ENCODE data around the gene TMEM190.
"Not testable (repeated sequence)": the region's sequence is repeated elsewhere in the genome, so short reads cannot be mapped to it uniquely, and the experiment has no call there.

TMEM190 gene

DNA sequence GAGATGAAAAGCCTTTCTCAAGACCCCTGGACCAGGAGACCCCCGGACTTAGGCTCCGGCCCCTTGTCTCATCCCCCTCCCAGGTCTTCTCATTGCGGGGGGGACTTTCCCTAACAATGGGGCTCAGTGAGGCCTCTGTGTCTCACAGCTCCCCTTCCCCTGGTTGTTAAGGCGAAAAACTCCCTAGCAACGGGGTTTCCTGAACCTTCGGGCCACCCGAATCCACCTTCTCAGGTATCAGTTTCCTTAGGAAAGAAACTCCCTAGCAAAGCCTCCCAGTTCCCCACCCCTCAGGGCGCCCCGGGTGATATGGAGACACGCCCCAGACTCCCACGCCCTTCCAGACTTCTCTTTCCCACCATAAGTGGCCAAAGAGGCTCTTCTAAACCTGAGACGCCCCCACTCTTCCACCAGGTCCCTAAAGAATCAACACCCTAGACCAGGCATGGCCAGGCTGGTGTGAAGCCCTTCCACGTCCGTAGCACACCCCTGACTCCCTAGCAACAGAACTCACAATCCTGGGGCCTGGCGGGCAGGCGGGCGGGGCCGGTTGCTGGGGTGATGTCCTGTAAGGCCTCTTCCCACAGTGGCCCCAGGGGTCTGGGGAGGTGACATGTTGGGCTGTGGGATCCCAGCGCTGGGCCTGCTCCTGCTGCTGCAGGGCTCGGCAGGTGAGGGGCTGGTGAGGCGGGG lies at the start of gene TMEM190:
TSS of gene TMEM190 (plus strand) at position 586 of the 693 bp plus-strand sequence. CDS start at position 614, 28 bp downstream.
- no peak for DNase-seq

DNA sequence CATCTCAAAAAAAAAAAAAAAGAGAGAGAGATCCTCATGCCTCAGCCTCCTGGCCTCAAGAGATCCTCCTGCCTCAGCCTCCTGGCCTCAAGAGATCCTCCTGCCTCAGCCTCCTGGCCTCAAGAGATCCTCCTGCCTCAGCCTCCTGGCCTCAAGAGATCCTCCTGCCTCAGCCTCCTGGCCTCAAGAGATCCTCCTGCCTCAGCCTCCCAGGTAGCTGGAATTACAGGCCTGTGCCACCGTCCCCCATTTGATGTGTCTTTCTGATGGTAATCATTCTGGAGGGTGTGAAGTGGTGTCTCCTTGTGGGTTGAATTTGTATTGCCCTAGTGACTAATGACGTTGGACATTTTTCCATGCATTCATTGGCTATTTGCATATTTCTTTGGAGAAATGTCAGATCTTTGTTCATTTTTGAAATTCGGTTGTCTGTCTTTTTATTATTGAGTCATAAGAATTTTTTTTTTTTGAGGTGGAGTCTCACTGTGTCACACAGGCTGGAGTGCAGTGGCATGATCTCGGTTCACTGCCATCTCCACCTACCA lies 47.8 kb upstream of the TMEM190 start:
- not testable (repeated sequence) for DNase-seq

DNA sequence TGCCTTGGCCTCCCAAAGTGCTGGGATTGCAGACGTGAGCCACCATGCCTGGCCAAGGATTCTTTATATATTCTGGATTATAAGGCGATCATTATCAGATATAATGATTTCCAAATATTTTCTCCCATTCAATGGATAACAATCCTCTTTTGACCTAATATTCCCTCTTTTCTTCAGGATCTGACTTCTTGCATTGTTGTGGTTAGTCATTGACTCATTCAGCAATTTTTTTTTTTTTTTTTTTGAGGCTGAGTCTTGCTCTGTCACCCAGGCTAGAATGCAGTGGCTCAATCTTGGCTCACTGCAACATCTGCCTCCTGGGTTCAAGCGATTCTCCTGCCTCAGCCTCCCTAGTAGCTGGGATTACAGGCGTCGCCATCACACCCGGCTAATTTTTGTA lies 46.8 kb upstream of the TMEM190 start:
- not testable (repeated sequence) for DNase-seq

DNA sequence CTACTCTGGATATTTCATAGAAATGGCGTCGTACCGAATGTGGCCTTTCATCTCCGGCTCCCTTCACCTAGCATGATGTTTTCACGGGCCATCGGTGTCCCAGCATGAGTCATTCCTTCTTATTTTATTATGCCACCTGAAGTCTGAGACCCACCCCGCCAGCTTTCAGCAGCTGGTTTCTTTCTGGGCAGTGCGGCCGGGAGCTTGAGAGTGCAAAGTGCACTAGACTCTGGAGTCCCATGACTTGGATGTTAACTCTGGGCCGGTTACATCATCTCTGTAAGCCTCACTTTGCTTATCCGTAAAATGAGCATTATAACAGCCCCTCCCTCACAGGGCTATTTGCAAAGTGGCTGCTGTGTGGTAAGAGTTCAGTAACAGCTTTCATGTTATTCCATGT lies 42.8 kb upstream of the TMEM190 start:
- no peak for DNase-seq

DNA sequence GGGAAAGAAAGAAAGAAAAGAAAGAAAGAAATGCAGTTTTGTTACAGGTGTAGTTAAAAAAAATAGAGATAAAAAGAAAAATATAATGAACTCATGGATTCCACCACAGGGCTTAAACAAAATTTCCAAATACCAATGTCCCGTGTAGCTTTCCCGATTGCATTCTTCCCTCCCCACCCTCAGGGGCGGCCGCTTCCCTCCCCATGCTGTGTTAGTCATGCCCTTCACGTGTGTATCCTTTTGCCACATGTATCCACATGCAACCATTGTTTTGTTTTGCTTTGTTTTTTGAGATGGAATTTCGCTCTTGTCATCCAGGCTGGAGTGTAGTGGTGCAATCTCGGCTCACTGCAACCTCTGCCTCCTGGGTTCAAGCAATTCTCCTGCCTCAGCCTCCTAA lies 40.5 kb upstream of the TMEM190 start:
- DNase-seq, result no peak

DNA sequence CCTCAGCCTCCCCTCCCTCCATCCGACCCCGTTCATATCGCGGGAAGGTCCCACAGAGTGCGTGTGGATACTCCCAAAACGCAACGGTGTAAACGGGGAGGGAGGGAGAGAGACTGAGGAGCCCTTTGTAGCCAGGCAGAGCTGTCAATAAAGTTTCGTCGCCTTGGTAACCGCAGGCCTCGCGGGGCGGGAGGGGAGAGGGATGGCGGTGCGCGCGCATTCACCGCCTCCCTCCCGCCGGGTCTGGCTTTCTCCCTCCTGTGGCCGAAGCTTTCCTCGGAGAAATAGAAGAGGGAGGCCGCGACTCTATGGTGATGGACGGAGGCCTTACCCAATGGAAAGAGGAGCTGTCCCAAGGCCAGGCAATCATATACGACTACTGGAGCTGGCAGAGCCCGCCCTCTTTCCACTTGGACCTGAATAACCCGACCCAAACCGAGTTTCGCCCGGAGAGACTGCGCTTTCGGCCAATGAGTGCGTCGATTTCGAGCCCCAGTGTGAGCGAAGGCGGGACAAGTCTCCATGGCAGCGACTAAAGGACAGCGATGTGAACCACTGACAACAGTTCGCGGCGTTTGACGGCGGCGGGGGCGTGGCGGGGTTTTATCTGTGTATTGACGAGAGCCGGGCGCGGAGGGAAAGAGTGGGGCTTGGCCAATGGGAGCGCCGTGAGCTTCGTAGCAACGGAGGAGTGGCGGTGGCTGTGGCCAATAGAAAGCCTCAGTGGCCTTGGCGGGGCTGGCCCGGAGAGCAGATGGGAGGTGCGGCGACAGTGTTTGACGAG lies 37.3 kb upstream of the TMEM190 start, which contains the start of gene KMT5C:
TSS of gene KMT5C (plus strand) at position 772 of the 784 bp plus-strand sequence. CDS start 2,061 bp downstream, outside the sequence.
- peak; percentile 100 for DNase-seq

DNA sequence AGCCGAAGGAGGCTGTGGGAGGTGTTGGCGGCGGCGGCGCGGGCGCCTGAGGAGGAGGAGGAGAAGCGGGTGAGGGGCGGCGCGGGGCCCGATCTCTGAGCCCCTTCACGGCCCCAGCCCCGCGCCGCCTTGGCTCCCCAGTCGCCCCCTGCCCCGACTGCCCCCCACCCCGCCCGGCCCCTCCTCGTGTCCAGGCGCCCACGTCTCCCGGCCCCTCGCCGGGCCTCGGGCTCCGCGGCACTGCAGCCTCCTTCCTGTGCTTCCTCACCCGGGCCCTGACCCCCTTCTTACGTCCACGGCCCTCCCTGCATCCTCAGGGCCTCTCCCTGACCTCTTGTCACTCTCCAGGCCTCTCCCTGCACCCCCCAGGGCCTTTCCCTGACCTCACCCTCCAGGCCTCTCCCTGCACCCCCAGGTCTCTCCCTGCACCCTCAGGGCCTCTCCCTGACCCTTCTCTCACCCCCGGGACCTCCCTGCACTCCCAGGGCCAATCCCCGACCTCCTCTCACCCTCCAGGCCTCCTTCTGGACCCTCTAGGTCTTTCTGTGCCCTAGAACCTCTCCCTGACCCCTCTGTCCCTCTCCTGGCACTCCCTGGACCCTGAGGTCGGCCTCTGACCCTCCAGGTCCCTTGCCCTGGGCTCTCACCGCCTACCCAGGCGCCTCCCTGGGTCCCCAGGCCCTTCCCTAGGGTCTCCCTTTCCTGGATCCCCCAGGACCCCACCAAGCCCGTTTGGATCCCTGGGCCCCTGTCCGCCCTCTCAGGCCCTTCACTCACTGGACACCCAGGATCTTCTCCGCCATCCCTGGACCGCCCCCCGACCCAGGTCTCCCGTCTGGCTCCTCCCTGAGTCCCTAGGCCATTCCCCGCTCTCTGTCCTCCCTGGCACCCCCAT lies 36.5 kb upstream of the TMEM190 start:
- no peak for DNase-seq

DNA sequence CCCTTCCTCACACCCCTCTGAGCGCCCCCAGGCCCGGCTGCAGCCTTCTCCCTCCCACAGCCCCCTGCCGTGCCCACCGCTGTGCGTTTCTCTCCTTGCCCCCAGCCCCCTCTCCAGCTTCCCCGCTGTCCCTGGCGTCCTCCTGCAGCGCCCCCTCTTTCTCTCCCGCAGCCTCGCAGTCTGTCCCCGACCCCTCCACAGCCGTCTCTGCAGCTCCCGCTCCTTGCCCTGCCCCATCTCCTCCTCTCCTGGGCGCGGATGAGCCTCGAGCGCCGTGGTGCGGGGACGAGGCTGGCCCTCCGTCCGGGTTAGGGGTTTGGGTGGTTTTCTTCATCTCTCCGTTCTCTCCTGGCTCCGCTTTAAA lies 35.9 kb upstream of the TMEM190 start:
- DNase-seq, result no peak

DNA sequence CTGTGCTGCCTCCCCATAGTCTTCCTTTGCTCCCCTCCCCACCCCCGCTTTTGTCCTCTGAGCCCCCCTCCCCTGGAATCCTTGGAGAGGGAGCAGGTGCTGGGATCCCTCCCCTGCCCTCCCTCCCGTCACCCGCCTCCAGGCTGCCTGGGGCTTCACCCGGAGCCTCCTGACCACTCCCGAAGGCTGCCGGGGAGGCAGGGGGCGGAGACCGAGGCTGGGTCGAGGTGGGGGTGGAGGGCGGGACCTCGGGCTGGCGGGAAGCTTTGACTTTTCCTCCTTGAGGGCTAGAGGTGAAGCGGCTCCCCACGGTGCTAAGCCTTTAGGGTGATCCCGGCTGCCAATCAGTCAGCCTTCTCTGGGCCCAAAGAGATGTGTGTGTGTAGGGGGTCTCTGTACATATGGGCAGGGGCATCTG lies 35.4 kb upstream of the TMEM190 start:
- no peak for DNase-seq

DNA sequence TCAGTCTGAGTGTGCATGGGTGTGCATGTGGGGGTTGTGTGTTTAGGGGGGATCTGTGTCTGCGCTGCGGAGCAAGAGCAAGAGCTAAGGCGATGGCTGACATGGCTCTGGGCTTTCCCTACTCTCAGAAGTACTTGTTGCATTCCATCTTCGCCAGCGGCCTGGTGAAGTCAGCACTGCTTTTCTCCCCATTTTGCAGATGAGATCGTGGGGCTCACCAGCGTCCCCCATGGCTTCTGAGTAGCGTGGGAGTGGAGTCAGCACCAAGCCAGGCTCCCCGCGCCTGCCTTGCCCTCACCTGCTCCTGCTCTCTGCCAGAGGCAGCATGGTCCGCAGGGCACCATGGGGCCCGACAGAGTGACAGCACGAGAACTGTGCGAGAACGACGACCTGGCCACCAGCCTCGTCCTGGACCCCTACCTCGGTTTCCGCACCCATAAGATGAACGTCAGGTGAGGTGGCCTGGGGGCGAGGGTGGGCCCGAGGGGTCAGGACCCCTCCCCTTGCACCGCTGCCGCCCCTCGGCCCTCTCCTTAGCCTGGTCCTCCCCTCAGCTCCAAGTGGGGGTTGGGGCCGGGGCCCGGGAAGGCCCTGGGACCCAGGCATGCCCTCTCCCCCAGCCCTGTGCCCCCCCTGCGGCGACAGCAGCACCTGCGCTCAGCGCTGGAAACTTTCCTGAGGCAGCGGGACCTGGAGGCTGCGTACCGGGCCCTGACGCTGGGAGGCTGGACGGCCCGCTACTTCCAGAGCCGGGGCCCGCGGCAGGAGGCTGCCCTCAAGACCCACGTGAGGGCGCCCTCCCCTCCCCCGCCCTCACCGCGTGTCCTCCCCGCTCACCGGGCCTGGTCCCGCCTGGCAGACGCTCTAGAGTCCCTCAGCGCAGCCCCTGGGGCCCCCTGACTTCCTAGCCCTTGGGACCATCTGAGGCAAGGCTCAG lies 34.8 kb upstream of the TMEM190 start:
- no peak for DNase-seq

DNA sequence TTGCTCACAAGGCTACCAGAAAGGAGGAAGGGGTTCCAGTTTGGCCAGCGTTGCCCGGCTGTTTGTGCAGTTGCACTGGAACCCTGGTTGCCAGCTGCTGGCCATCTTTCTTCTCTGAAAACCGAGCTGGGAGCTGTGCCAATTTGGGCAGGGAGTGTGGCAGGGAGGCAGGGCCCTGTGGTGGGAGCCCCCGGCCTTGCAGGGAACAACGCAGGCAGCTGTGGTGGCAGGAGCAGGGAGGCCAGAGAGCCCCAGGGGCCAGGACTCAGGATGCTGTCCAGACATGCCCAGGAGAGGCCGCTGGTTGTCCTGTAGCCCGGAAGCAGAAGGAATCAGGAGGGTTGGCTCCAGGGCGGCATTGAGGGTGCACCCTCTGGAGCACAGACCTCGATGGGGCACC lies 32.2 kb upstream of the TMEM190 start:
- DNase-seq, result no peak

DNA sequence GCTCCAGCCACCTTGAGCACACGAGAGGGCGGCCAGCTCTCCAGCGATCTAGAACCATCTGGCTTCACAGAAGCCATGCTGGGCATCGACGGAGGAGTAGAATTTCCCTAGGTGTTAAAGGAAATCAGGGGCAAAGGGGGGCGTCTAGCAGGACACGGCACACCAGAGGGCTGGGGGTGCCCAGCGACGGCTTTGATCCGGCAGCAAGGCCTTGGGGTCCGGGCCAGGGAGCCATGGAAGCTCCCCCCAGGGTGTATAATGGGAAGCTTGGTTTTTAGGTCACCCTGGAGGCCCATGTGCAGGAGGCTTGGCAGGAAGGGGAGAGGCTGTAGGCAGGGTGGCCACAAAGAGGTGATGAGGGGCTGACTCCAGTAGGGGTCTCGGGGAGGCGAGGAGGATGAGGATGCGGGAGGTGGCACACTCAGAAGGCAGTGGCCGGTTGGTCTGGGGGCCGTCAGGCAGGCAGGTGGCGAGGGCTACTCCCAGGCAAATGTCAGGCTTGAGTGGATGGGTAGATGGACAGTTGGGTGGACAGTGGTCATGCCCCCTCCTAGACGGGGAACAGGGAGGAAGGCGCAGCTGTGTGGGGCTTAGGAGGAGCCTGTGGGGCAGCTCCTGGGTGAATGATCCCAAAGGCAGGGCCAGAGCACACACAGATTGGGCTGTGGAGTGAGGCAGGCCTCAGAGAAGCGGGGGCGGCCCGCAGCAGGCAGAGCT lies 31.4 kb upstream of the TMEM190 start:
- no peak for DNase-seq

DNA sequence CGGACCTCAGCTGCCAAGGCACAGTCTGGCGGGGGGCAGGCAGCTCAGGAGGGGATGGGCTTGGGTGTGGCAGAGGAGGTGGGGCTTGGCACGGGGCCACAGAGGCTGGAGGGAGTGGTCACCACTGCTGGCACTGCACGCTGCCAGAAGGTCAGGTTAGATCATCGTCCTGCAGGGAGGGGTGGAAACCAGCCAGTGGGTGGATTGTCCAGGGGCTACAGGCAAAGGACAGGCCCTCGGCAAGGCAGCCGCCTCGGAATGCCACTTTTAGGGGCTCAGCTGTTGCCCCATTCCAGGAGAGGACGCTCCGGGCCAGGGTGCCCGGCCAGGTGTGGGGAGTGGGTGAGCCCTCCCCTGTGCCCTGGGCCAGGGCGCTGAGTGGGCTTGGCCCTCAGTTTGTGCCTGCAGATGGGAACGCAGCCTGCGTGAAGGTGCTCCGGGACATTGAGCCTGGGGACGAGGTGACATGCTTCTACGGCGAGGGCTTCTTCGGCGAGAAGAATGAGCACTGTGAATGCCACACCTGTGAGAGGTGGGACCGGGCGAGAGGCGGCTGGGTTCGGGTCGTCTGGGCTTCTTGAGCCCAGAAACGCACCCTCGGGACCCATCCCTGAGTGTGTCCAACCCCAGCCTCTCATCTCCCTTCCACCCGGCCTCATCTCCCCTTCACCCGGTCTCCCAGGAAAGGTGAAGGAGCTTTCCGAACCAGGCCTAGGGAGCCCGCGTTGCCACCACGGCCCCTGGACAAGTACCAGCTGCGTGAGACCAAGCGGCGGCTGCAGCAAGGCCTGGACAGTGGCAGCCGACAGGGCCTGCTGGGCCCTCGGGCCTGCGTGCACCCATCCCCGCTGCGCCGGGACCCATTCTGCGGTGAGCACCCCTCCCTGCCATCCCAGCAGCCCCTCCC lies 30.6 kb upstream of the TMEM190 start:
- no peak for DNase-seq

DNA sequence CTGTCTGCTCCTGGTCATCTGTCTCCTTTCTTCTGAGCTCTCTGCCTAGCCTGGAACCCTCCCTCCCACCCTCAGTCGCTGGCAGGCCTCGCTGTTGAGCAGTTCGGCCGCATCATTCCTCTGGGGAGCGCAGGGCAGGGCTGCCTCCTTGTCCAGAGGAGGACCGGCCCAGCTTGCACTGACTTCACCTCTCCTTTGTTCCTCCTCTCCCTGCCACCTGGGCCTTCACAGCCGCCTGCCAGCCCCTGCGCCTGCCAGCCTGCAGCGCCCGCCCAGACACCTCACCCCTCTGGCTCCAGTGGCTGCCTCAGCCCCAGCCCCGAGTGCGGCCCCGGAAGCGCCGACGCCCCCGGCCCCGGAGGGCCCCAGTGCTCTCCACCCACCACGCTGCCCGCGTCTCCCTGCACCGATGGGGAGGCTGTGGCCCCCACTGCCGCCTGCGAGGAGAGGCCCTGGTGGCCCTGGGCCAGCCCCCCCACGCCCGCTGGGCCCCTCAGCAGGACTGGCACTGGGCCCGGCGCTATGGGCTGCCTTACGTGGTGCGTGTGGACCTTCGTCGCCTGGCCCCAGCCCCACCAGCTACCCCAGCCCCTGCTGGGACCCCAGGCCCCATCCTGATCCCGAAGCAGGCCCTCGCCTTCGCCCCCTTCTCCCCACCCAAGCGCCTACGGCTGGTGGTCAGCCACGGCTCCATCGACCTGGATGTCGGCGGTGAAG lies 29.7 kb upstream of the TMEM190 start:
- no peak for DNase-seq

DNA sequence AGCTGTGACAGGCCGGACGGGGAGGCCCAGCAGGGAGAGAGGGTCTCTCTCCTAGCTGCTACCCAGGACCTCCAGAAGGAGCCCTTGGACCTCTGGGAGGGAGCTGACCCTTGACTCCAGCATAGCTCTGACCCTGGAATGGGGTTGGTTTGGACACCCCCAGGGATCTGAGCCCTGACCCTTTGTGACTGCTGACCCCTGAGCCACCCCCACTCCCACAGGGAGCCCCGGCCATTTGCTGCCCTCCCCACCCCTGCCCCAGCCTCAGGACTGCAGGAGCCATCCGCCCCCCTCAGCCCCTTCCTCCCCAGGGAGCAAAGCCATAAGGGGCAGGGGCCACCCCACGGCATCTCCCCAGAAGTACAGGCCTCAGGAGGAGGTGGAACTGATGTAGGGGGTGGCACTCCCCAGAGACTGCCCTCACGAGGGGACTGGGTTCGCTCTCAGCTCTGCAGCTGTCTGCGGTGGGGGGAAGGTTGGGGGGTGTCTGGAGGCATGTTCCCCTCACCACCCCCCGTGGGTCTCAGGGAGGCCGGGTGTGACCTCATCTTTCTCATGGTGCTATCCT lies 29.1 kb upstream of the TMEM190 start:
- DNase-seq, result no peak

DNA sequence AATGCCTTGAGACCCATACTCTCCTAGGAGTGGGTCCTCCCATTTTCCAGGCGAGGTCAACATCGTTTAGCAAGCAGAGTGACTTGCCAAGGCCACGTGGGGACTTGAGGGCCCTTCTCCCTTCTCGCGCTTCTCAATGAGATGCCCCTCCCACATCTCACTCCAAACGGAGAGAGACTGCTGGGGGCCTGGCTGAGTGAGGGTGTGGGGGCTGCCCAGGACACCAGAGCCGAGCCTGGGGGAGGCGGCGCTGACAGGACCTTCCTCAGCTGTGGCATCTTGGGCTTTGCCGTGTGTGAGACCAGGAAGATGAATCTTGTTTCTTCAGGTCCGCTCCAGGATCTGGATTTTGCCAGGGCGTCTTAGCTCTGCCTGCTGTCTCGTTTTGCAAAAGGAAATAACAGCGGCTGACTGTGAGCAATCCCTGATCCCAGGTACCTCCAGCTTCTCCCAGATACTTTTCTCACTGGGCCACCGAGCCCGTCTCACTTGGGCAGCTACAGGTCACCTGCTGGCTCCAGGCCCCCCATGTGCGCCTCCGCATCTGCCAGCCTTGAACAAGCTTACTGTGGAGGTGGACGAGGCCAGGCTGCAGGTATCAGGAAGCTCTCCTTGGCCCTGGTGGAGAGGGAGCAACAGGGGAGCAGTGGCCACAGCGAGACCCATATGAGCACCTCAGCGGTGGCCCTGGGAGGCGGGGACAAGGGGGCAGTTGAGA lies 28.1 kb upstream of the TMEM190 start:
- no peak for DNase-seq

DNA sequence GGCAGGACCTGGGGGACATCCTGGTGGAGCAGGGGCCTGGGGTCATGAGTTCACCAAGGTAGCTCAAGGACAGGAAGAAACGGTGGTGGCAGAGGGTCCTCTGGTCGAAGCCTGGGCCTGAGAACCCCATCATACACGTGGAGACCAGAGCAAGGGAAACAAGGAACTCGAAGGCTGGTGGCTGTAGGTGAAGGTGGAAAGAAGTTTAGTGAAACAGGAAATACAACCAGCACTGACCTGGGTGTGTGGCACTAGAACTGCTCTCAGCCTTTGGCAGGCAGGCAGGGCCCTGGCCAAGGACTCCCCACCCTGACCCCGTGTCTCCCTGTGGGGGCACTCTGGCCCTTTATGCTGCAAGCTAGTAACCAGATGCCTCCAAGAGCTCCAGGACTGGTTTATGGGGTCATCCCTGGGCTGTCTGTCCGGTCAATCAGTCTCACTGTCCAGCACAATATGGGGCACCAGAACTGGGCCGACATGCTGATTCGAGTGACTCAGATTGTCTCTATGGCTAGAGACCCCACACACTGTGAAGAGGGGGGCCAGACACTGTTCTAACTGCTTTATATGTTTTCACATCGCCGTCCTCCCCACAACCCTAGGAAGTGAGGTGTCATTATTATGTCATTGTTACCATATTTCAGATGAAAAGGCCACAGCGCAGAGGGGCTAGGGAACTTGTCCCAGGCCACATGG lies 25.9 kb upstream of the TMEM190 start:
- DNase-seq, result no peak

DNA sequence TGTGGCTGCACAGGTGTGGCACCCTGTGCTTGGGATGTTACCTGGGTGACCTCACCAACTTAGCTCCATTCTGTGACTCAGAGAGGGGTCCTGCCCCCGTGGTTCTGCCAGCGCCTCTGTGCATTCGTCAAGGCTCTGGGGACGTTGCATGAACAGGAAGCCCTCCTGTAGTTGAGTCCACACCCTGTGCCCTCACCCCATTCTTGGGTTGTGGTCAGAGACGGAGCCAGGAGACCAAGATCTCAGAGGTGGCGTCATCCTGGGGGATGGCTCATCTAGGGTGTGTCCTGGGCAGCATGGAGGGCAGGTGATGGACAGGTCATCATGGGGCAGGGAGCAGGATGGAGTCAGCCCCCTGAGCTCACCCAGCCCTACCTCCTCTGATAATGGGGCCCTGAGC lies 24.6 kb upstream of the TMEM190 start:
- no peak for DNase-seq
